ENCODE results near the gene CLEC2D.
A peak's percentile ranks its signal among the peaks of the same experiment; 100 is the strongest.
"Not testable (repeated sequence)": the region's sequence is repeated elsewhere in the genome, so short reads cannot be mapped to it uniquely, and the experiment has no call there.

CLEC2D gene

DNA sequence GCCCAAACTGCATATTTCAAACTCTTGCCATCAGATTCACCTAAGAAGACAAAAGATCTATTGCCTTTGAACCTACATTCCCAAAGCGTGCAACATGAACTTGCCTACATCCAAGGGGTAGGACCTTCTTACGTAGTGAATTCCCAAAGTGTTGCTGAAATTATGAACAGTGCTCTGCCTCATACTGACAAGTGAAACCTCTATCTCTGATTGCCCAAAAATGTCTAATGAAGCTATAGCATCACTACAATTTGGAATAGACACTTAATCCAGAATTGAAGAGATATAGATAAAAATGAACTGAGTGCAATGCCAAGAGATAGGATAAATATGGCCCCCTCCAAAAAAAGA is 31.1 kb downstream of the CLEC2D start:
- Mint-ChIP-seq H3K4me3 (peak overlapping the region; percentile 6 to 75), H3K27me3 (no peaks in the 10 kb centered on the region), H3K27ac (peak overlapping the region; percentile 24 to 81), H3K4me1 (peaks cover 68% of the 10 kb centered on the region), H3K9me3 (peaks cover 21 to 36% of the 10 kb centered on the region in 2 donors)
- DNase-seq (no peak), ATAC-seq (no peak)

DNA sequence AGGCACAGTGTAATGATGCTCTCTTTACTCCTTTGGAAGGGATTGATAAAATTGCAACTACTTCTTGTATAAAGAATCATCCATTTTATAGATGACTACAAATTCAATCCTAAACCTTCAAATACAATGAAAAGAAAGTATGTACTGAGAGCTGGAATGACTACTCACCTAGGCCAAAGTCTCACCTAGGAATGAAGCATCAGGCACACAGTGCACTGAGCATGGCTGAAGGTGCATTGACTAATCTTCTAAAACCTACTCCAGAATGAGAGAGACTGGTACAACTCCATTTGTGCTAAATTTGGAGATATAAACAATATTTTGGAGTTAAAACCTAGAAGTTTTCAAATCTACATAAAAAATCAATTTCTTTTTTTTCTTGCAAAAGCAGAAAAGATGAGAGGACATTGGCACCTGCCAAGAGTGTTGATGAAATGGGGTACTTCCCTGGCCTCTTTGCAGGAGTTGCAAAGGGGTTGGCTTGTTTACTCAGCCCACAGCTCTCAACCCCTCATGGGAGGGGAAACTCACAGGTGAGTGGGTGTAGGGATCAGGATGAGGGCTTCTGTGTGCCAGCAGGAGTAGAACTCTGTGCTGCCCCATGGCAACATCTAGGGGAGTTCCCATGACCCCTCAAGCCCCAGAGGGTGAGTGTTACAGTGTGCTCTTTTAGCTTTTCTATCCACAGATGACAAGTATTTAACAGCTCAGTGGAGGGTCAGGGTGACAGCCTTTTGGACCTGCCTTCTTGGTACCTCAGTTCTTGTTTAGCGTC is 32.1 kb downstream of the CLEC2D start:
- DNase-seq: peak; percentile 44 to 56

DNA sequence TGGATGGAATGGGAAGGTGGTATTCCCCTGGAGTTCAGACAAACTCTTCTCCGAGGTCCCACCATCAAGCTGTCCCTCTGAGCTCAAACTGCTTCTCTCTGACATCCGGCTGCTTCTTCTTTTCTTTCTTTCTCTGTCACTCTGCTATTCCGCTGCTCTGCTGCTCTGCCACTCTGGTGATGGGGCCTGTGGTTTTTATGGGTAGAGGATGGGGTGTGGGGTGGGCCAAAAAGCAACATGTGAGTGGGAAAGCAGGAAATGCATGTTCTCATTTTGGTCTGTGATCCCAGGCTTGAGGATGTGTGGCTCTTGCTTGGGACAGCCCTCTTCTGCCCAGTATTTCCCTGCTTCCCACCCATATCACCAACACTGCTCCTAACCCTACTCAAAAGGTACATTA is 32.7 kb downstream of the CLEC2D start:
- DNase-seq (peak in 1 of 2 donors; percentile 72), ATAC-seq (peak; percentile 75)
- Mint-ChIP-seq H3K27me3 (no peaks in the 10 kb centered on the region), H3K4me3 (peak overlapping the region; percentile 75), H3K4me1 (peaks cover 73% of the 10 kb centered on the region), H3K27ac (peak overlapping the region; percentile 81 to 91), H3K9me3 (peaks cover 29 to 30% of the 10 kb centered on the region in 2 donors)

More for the DNA sequence above, 32.1 kb downstream of the CLEC2D start:
- Mint-ChIP-seq H3K4me3 (peak overlapping the region; percentile 75), H3K4me1 (peaks cover 73% of the 10 kb centered on the region), H3K9me3 (peaks cover 28 to 37% of the 10 kb centered on the region in 2 donors), H3K27ac (peak overlapping the region; percentile 81 to 91), H3K27me3 (no peaks in the 10 kb centered on the region)
- ATAC-seq: peak; percentile 75

DNA sequence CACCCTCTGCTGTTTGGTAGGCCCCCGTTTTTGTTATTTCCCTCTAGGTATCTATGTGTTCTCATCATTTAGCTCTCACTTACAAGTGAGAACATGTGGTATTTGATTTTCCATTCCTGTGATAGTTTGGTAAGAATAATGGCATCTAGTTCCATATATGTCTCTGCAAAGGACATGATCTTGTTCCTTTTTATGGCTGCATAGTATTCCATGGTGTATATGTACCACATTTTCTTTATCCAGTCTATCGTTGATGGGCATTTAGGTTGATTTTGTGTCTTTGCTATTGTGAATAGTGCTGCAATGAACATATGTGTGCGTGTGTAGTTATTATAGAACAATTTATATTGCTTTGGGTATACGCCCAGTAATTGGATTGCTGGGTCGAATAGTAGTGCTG is 35.0 kb downstream of the CLEC2D start:
- DNase-seq, H3K27ac Mint-ChIP-seq, H3K27me3 Mint-ChIP-seq, H3K4me3 Mint-ChIP-seq, ATAC-seq: not testable (repeated sequence)
- Mint-ChIP-seq H3K9me3 (peaks cover 23 to 26% of the 10 kb centered on the region in 2 donors), H3K4me1 (peaks cover 75% of the 10 kb centered on the region)

DNA sequence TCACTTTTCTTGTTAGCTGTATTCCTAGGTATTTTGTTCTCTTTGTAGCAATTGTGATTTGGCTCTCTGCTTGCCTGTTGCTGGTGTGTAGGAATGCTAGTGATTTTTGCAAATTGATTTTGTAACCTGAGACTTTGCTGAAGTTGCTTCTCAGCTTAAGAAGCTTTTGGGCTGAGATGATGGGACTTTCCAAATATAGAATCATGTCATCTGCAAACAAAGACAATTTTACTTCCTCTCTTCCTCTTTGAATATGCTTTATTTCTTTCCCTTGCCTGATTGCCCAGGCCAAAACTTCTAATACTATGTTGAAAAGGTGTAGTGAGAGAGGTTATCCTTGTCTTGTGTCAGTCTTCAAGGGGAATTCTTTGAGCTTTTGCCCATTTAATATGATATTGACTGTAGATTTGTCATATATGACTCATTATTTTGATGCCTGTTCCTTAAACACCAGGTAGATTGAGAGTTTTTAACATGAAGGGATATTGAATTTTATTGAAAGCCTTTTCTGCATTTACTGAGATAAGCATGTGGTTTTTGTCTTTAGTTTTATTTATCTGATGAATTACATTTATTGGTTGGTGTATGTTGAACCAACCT is 36.7 kb downstream of the CLEC2D start:
- Mint-ChIP-seq H3K4me1 (peaks cover 70% of the 10 kb centered on the region), H3K9me3 (peaks cover 22 to 23% of the 10 kb centered on the region in 2 donors), H3K4me3 (peak overlapping the region; percentile 44 to 60), H3K27ac (peak overlapping the region; percentile 8 to 82), H3K27me3 (no peaks in the 10 kb centered on the region)
- DNase-seq (no peak), ATAC-seq (no peak)

DNA sequence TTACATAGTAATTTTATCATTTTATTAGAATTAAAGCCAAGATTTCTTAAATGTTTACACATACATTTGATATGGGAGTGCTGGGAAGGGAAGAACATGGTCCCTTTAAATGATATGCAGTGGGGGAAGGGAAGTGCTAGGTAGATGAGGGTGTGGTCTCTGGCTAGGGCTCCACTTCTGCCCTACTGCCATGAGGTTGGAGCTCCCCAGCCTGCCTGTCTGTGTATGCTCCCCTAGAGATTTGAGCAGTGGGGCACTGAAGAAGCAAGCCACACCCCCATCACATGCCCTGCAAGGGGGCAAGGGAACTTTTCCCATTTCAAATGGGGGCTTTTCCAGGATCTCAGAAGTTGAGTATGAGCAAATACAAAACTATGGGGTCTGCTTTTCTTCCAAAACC is 37.8 kb downstream of the CLEC2D start:
- Mint-ChIP-seq H3K4me3 (peak overlapping the region; percentile 73 to 83), H3K27me3 (no peaks in the 10 kb centered on the region), H3K27ac (peak overlapping the region; percentile 82 to 94), H3K9me3 (peaks cover 22 to 23% of the 10 kb centered on the region in 2 donors), H3K4me1 (peaks cover 58% of the 10 kb centered on the region)
- ATAC-seq (peak; percentile 76), DNase-seq (peak; percentile 42 to 47)

DNA sequence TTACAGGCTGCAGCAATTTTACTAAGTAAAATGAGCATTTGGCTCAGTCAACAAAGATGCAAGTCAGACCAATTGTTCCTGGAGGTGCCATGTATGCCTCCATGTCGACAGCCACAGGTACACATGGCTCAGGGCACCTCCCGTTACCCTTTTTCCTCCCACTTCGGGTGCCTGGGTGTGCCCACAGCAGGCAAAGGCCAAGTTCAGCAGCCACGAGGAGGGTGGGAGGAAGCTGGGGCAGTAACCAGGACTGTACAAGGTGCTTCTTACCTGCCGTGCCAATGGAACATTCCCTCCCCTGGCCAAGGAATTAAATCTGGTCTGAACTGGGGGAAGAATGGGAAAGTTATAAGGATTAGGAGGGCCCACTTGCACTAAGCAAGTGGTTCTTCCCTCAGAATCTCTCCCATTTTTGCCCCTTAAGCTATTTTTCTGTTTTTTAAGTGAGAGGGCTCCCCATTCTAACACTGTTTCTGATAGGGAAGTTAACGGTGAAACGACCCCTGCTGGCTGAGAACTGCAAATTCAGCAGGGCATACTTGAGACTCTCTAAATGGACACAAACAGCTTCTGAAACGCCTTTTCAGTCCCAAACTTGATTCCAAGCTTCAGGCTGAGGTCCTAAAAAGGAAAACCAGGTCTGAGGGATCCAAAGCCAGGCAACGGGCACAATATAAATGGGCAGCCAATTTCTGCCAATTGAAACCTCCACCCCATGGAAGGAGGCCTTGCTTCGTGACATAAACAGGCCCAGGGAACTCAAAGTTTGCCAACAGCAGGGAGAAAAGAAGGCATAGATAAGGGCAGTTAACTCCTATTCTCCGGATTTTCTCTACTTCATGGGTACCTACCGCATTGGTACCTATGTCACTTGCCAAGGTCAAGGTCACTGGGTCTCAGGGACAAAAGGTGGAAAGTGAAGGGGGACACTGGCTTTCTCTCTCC is 38.6 kb downstream of the CLEC2D start:
- DNase-seq: peak; percentile 68 to 69
- Mint-ChIP-seq H3K27ac (peak overlapping the region; percentile 82 to 94), H3K4me1 (peaks cover 52% of the 10 kb centered on the region), H3K9me3 (peaks cover 22 to 23% of the 10 kb centered on the region in 2 donors), H3K27me3 (no peaks in the 10 kb centered on the region), H3K4me3 (peak overlapping the region; percentile 73 to 83)
- ATAC-seq: peak; percentile 84

DNA sequence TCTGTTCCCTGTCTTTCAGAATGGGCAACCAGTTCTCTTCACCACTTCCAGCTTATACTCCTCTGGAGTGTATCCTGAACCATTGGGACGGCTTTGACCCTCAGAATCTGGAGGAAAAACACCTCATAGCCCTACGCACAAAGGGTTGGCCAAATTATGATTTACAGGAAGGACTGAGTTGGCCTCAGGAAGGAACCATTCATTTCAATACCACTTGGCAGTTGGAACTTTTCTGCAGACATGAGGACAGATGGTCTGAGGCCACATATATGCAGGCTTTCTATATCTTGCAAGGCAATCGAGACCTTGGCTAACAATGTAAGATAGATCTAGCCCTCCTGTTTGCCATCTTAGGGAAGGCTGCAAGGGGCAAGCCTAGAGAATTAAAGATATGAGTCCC is 39.3 kb downstream of the CLEC2D start:
- Mint-ChIP-seq H3K4me3 (no peak overlapping the region), H3K4me1 (peaks cover 52% of the 10 kb centered on the region), H3K27ac (peak overlapping the region in 1 of 2 donors; percentile 82), H3K27me3 (no peaks in the 10 kb centered on the region), H3K9me3 (peaks cover 22 to 23% of the 10 kb centered on the region in 2 donors)
- DNase-seq (no peak), ATAC-seq (no peak)

DNA sequence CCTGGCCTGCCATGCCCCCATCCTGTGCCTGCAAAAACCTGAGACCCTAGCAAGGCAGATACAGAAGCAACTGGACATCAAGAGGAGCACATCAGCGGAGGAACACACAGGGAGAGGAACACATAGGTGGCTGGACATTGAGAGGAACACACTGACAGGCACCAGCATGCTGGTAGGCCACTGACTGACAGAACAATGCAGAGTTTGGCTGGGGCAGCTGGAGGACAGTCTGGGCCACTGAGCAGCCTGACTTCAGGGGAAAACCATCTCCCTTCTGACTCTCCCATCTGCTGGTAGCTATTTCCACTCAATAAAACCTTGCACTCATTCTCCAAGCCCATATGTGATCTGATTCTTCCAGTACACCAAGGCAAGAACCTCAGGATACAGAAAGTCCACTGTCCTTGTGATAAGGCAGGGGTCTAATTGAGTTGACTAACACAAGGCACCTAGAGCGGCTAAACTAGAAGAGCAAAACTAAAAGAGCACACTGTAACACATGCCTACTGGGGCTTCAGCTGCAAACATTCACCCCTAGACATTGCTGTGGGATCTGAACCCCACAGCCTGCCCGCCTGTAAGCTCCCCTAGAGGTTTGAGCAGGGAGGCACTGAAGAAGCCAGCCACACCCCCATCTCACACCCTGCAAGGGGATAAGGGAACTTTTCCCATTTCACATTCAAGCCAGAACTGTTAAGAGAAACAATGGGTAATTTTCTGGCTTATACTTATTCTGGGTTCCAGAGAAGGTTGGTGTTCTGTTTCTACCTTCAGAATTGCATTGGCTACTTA is 41.3 kb downstream of the CLEC2D start:
- no peak overlapping the region for H3K4me3 Mint-ChIP-seq
- peaks cover 53% of the 10 kb centered on the region for H3K4me1 Mint-ChIP-seq
- H3K9me3 Mint-ChIP-seq: peaks cover 8 to 9% of the 10 kb centered on the region in 2 donors
- ATAC-seq: no peak
- peak overlapping the region in 1 of 2 donors; percentile 54 for H3K27ac Mint-ChIP-seq
- no peaks in the 10 kb centered on the region for H3K27me3 Mint-ChIP-seq
- DNase-seq: no peak

DNA sequence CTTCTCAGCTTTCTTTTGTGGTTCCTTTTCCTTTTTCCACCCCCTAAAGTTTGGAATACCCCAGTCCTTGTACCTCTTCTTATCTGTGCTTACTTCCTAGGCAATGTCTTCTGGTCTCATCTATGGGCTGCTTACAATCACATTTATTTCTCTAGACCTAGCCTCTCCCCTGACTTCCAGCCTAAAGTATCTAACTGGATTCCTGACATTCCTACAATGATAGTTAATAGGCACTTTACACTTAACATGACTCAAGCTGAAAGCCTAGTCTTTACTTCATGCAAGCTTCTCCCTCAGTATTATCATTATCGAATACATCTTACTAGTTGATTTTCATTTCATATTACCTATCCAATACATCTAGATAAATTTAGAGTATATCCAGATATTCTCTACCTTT is 42.2 kb downstream of the CLEC2D start:
- Mint-ChIP-seq H3K4me3 (no peak overlapping the region), H3K4me1 (peaks cover 51% of the 10 kb centered on the region), H3K27me3 (no peaks in the 10 kb centered on the region), H3K27ac (peak overlapping the region in 1 of 2 donors; percentile 11), H3K9me3 (peaks cover 0 to under 1% of the 10 kb centered on the region in 2 donors)
- ATAC-seq (no peak), DNase-seq (no peak)

DNA sequence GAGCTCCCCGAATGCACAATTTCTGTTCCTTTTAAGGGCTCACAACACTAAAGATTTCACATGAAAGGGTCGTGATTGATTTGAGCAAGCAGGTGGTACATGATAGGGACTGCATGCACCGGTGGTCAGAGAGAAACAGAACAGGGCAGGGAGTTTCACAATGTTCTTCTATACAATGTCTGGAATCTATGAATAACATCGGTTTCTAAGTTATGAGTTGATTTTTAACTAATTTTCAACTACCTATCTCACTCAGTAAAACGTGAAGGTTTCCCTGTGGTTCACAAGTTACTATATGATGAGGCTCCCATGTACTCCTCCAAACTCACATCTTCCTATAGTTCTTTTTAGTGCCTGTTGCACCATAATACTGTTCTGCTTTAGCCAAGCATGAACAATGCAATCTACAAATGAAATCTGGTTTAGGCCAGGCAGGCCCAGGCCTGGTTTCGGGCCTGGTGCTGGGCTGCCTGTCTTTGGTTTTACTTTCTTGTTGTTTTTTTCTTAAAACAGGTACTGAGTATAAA is 43.6 kb downstream of the CLEC2D start:
- H3K27ac Mint-ChIP-seq, H3K9me3 Mint-ChIP-seq, H3K4me3 Mint-ChIP-seq, DNase-seq, ATAC-seq, H3K27me3 Mint-ChIP-seq: not testable (repeated sequence)
- H3K4me1 Mint-ChIP-seq: peaks cover 37% of the 10 kb centered on the region

DNA sequence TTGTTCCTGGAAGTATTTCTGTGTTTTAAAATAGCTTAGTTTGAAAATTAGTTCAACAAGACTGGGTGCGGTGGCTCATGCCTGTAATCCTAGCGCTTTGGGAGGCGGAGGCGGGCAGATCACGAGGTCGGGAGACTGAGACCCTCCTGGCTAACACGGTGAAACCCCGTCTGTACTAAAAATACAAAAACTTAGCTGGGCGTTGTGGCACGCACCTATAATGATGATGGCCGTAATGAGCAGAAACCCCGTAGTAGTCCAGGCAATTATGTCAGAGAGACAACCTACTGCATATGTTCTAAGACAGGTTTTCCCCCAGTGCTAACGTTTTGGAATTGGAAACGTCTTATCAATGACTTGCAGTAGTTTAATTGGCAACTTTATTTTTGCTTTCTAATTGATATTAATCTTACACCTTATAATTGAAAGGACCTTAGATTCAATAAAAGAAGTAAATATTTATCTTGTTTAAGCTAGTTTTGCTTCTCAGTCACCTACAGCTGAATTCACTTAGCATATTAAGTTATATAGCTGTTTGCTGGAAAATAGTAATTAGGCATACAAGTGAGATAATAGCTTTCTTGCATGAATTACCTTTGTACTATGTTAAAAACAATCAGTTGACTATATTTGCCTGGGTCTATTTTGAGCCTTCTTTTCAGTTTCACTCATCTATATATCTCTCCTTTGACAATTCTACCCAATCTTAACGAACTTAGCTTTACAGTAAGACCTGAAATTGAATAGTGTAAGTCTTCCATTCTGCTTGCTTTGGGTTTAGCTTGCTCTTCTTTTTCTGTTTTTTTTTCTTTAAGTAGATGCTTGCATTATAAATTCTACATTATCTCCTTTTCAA is 47.8 kb downstream of the CLEC2D start:
- Mint-ChIP-seq H3K4me1 (peaks cover 36% of the 10 kb centered on the region), H3K27ac (no peak overlapping the region), H3K27me3 (no peaks in the 10 kb centered on the region), H3K9me3 (no peaks in the 10 kb centered on the region), H3K4me3 (no peak overlapping the region)
- DNase-seq: no peak
- no peak for ATAC-seq

DNA sequence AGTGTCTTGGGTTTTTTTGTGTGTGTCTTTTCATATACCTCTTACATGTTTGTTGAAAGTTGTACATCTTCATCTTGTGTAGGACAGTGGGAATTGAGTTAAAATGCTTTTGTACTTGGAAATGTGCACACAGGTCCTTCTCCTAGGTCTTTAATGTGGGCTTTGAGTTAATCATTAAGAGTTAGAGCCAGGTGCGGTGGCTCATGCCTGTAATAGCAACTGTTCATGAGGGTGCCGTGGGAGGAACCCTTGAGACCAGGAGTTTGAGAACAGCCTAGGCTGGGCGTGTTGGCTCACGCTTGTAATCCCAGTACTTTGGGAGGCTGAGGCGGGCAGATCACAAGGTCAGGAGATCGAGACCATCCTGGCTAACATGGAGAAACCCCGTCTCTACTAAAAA is 49.5 kb downstream of the CLEC2D start:
- ATAC-seq (no peak), DNase-seq (no peak)
- no peaks in the 10 kb centered on the region for H3K27me3 Mint-ChIP-seq
- H3K27ac Mint-ChIP-seq: no peak overlapping the region
- no peak overlapping the region for H3K4me3 Mint-ChIP-seq
- no peaks in the 10 kb centered on the region for H3K9me3 Mint-ChIP-seq
- peaks cover 40% of the 10 kb centered on the region for H3K4me1 Mint-ChIP-seq

DNA sequence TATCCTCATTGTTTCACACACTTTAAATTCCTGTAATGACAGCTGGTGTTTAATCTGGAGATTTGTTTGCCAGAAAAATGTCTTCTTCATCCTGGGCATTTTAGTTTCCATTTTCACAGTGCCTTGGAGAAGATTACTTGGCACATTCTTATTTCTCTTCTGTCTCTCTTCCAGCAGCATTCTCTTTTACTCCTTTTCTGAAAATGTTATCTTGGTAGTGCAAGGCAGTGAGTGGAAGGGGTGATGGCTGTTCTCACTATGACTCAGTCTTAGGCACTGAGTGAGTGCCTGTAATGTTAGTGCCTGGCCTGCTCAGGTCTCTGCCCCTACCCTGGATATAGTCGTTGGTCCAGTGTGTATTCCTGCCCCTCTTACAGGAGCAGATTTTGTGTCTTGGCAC is 50.3 kb downstream of the CLEC2D start:
- Mint-ChIP-seq H3K27ac (peak overlapping the region in 1 of 2 donors; percentile 13), H3K27me3 (no peaks in the 10 kb centered on the region), H3K9me3 (no peaks in the 10 kb centered on the region), H3K4me3 (no peak overlapping the region), H3K4me1 (peaks cover 40% of the 10 kb centered on the region)
- DNase-seq (no peak), ATAC-seq (peak; percentile 87)

Measured in stimulated activated naive CD8-positive, alpha-beta T cell treated with anti-CD3 and anti-CD28 coated beads, Interleukin-15, amount 100 ng/mL, for 72 hours (primary cell).